ENCODE data around the gene GRK2.

The GRK2 gene

DNA sequence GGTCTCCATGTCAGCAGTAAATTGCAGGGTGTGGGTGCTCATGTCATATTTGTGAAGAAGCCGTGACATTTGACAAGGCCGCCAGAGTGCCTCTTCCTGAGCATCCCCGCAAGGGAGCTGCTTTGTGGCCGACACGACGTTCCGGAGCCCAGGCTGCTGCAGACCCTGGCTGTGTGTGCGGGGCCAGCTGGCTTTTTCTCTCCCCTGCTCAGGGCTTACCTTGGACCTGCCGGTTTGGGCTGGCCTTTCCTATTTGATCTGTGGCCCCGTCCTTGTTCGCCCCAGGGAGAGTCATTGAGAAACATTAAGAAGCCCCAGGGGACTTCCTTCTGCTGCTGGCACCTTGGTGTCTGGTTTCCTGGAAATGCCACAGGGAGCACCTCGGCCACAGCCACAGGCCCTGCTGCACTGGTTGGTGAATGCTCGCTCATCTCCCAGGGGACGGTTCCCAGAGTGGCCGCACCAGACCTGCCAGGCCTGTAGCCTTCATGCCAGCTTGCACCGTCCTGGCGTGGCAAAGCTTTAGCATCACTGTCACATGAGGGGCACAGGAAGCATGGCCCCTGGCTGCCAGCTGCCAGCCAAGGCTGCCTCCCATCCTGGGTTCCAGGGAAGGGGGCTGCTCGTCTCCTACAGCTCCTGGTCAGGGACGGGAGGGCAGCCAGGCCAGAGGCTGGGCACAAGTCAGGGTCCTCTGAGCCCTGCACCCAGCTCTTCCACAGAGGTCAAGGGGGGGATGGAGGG is 5.4 kb downstream of the GRK2 start:
- DNase-seq = no peak

DNA sequence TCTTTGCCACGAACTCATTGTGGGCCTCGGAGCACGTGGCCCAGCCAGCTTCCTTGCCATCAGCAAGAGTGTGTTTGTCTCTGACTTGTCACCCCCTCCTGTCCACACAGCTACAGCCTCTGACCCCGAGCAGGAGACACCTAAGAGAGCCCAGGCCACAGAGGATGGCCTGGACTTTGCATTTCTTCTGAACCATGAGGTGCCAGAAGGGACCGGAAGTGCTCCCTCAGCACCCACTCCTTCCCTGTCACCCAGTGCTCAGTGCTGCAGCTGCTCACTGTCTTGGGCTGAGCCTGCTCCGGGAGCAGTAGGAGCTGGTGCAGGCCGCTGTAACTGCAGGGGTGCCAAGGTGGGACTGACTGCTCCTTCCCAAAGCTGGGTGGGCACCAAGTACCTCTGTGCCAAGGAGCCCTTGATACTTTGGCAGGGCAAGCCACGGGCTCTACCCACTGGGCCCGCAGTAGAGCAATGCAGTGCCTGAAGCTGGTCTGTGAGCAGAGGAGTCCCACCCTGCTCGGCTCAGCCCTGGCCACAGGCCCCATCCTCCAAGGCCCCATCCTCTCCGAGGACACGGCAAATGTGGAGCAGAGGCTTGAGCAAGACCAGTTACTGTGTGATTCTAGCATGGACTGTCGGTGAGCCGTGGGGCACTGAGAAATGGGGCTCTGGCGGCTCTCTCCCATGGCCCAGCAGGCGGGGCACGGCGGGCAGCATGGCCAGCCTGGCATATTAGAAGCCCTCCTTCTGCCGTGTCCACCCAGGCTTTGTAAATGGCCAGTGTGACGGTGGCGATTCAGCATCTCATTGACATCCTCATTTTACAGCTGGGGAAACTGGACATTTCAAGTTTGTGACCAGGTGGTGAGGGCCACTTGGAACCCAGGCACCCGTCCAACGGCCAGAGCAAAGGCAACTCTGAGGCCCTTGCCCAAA is 6.3 kb downstream of the GRK2 start:
- DNase-seq = no peak

DNA sequence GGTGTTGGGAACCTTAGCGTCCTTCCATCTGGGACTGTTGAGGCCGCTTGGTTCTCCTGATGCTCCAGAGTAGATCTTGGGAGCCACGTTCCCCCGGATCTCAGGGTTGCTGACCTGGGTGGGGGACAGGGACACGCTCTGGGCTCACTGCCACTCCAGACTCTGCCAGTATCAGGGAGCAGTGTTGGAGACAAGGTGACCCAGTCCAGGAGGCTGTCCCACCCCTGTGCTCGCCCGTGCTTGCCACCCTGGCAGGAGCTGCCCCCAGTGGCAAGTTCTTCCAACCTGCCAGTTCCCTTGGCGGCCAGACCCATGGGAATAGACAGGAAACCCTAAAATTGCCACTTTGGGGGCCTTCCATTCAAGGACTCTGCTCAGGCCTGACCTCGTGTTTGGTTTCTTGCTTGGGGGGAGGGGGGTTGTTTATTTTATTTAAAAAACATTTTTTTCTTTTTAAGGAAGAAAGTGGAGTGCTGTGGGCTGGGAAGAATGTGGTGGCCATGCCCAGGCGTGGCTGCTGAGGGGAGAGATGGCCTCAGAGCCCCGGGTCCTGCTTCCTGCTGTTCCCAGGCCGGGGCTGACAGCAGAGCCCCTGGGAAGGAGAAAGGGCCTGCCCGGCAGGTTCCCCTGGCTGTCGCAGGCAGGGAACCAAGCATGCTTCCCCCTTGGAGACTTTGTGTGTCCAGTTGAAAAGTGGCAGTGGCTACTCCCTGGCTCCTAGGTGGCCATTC is 7.2 kb downstream of the GRK2 start:
- DNase-seq = no peak

DNA sequence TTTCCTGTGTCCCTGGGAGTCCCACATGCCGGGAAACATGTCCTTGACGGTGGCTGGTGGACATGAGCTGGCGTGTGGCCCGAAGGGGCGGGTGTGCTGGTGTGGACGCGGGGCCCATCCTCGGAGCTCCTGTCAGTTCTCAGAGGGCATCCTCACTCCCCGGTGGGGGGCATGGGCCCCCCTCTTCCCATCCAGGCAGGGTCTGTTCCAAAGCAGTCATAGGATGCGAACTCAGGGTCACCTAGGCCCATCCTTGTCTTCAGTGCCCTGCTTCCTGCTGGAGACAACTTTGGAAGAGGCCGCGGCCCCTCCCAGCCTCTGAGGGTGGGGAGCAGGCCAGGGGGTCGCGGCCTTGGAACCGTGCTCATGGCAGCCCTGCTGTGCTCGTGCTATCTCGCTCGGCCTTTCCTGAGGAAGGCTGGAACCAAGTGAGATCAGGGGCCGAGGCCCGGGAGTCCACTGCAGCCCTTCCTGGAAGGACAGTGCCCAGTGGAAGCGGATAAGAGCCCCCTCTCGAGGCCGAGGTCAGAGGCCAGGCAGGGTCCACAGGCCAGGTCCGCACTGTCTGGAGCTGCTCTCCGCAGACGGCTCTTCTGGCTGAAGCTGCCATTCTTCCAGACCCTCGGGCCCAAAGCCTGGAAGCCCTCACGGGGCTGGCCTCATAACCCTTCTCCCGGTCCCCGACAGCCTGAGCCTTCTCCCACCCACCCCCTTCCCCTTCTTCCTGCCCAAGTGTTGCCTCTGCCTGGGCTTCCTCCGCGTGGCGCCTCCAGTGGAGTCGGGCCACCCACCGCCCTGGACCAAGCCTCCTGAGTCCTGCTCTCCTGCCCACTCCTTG is 8.7 kb downstream of the GRK2 start:
- DNase-seq = no peak

GRCh38 chr11:67275606-67276409 is 9.5 kb downstream of the GRK2 start:
- no peak for DNase-seq

DNA sequence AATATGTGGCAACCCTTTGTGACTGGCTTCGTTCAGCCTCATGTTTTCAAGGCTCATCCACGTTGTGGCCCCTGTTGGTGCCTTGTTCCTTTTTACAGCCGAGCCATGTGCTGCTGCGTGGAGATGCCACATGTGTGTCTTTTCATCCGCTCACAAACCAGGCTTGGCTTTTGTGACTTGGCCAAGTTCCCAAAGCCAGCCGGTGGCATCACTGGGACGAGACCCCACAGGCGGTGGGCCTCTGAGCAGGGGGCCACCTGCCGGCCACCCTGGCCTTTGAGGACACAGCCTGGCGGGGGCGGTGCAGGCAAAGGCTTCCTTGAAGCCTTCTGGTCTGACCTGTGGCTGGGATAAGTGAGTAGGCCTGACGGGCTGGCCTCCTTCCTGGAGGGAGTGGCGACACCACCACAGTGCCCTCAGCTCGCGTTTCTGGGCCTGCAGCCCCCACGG is 10.5 kb downstream of the GRK2 start:
- DNase-seq = no peak

- no peak for DNase-seq
These were observed 11.1 kb downstream of the GRK2 start for GRCh38 chr11:67277231-67277961.

DNA sequence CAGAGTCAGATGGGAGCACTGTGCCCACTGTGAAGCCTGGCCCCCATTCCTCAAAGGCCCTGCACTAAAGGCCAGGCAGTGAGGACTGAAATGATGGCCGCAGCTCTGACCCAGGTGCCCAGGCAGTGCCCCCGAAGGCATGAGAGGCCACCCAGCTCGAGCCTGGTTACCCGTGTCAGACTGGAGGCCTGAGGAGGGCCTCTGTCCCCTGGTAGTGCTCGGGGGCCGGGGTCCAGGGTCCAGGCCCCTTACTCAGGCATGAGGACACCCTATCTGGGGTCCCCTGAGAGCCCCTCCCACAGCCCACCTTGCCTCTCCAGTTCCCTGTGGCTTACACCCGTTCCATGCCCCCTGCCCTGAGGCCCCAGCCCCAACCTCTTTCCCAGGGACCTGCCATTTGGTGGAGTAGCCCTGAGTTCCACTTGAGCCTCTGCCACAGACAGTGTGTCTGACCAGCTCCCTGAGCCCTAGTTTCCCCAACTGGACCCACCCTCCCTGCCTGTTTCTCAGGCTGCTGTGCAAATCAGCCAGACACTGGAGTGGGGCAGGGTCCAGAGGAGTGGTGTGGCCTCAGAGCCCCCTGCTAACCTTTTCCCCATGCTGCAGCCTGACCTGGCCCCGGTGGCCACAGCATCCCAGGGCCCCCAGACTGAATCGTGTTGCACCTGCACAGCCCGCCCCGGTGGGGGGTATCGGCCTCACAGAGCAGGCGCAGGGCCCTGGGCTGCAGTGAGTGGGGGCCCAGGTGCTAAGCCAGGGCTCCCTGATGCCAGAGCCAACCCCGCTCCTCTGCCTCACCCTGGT is 12.1 kb downstream of the GRK2 start:
- DNase-seq = no peak

- no peak for DNase-seq
These were observed 12.8 kb downstream of the GRK2 start for GRCh38 chr11:67278939-67279588.

DNA sequence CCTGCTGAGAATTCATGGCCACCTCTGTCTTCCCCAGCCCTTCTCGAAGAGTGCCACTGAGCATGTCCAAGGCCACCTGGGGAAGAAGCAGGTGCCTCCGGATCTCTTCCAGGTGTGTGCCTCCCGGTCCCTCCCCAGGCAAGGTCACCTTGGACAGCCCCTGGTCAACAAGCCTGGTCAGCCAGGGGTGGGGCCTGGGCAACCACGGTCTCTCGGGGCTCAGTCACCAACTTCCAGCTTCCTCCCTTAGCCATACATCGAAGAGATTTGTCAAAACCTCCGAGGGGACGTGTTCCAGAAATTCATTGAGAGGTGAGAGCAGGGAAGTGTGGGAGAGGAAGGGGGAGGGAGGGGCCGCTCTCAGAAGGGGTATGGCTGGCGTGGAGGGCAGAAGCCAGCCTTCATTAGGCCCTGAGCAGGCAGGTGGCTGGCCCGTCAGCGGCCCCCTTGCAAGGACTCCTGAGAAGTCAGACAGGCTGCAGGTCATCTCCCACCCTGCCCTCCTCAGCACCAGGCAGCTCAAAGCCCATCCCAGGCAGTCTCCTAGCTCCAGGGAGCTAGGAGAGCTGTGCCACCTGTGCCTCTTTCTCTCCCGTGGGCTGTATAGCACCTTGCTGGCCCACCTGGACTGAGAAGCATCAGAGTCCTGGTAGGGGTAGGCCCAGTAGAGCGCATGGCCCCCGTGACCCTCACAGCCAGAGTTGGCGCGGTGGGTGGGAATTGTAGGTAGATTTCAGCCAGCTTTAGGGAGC is 13.5 kb downstream of the GRK2 start:
- DNase-seq = no peak

GRCh38 chr11:67280341-67280787 is 14.1 kb downstream of the GRK2 start:
- DNase-seq = no peak

- DNase-seq = no peak
These were observed 14.7 kb downstream of the GRK2 start for GRCh38 chr11:67280788-67281551.

- no peak for DNase-seq
These were observed 15.4 kb downstream of the GRK2 start for GRCh38 chr11:67281552-67282150.

- DNase-seq = no peak
These were observed 16.0 kb downstream of the GRK2 start for GRCh38 chr11:67282155-67282875.

GRCh38 chr11:67282876-67283371 is 16.7 kb downstream of the GRK2 start:
- no peak for DNase-seq

- no peak for DNase-seq
These were observed 17.2 kb downstream of the GRK2 start for GRCh38 chr11:67283481-67283963.

All from NCI-H1092 treated with DMSO at 0.1 percent for 48 hours (cell line).